ENCODE results near the gene POLR1B. TPM values are rescaled to one million over a fixed set of nuclear protein-coding genes. Genes with fewer than 3 reads are reported as not detected.
A peak's percentile ranks its signal among the peaks of the same experiment; 100 is the strongest.

Gene POLR1B
- total and polyA plus RNA-seq, 2 of the 13 experiments (the other 11 are each of a cell fraction or from before 2014, with no cell fraction given) = 18.3 to 46.0 TPM

- TF ChIP-seq DR1 (CRISPR knock-in tag; IDR thresholded peaks at IDR 0.05) (peak; percentile 35; the same call in 1 of the 2 replicates), RARA (CRISPR knock-in tag; IDR thresholded peaks at IDR 0.05) (no peak; the same call in none of the 2 replicates), ZNF746 (CRISPR knock-in tag; IDR thresholded peaks at IDR 0.05) (0 out of 2 replicates have a peak, but pooled peaks have one; percentile 50), SUZ12 (IDR thresholded peaks at IDR 0.05; ENCODE audit: low read depth, low read length) (no peak), KAT8 (CRISPR knock-in tag; IDR thresholded peaks at IDR 0.05) (peak; percentile 99), ZNF326 (CRISPR knock-in tag; IDR thresholded peaks at IDR 0.05; ENCODE audit: borderline replicate concordance) (no peak), MIER3 (CRISPR knock-in tag; IDR thresholded peaks at IDR 0.05; ENCODE audit: borderline replicate concordance) (peak; percentile 77; the same call in 1 of the 2 replicates), TRAFD1 (CRISPR knock-in tag; IDR thresholded peaks at IDR 0.05; ENCODE audit: borderline replicate concordance) (0 out of 2 replicates have a peak, but pooled peaks have one; percentile 12), ZNF10 (CRISPR knock-in tag; IDR thresholded peaks at IDR 0.05; ENCODE audit: borderline replicate concordance, low read depth) (no peak), ZBTB8A (CRISPR knock-in tag; IDR thresholded peaks at IDR 0.05; ENCODE audit: borderline replicate concordance, low read depth) (peak; percentile 16; the same call in 1 of the 2 replicates), CBFB (CRISPR knock-in tag; IDR thresholded peaks at IDR 0.05) (peak; percentile 81), ZNF629 (CRISPR knock-in tag; conservative IDR thresholded peaks at IDR 0.05) (no peak), KDM2A (CRISPR knock-in tag; IDR thresholded peaks at IDR 0.05; ENCODE audit: borderline replicate concordance, low read depth) (peak; percentile 93), ZSCAN22 (CRISPR knock-in tag; IDR thresholded peaks at IDR 0.05) (no peak), ETV6 (CRISPR knock-in tag; conservative IDR thresholded peaks at IDR 0.05) (peak; percentile 98), TRIM24 (CRISPR knock-in tag; IDR thresholded peaks at IDR 0.05) (no peak), ZNF160 (CRISPR knock-in tag; IDR thresholded peaks at IDR 0.05) (no peak), MIER2 (CRISPR knock-in tag; IDR thresholded peaks at IDR 0.05) (peak; percentile 22; the same call in 1 of the 2 replicates), TOPORS (CRISPR knock-in tag; IDR thresholded peaks at IDR 0.05) (peak; percentile 86), ZBTB37 (CRISPR knock-in tag; IDR thresholded peaks at IDR 0.05) (no peak), ELF1 (CRISPR knock-in tag; IDR thresholded peaks at IDR 0.05) (peak; percentile 100)
- TF ChIP-seq, protein P1, sequence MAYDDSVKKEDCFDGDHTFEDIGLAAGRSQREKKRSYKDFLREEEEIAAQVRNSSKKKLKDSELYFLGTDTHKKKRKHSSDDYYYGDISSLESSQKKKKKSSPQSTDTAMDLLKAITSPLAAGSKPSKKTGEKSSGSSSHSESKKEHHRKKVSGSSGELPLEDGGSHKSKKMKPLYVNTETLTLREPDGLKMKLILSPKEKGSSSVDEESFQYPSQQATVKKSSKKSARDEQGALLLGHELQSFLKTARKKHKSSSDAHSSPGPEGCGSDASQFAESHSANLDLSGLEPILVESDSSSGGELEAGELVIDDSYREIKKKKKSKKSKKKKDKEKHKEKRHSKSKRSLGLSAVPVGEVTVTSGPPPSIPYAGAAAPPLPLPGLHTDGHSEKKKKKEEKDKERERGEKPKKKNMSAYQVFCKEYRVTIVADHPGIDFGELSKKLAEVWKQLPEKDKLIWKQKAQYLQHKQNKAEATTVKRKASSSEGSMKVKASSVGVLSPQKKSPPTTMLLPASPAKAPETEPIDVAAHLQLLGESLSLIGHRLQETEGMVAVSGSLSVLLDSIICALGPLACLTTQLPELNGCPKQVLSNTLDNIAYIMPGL (CRISPR knock-in tag; IDR thresholded peaks at IDR 0.05; ENCODE audit: borderline replicate concordance in 1 of 2, low read depth in 1 of 2) = peak; percentile 80 to 97; a peak in 3 of 4 replicates
- TF ChIP-seq, protein P2, sequence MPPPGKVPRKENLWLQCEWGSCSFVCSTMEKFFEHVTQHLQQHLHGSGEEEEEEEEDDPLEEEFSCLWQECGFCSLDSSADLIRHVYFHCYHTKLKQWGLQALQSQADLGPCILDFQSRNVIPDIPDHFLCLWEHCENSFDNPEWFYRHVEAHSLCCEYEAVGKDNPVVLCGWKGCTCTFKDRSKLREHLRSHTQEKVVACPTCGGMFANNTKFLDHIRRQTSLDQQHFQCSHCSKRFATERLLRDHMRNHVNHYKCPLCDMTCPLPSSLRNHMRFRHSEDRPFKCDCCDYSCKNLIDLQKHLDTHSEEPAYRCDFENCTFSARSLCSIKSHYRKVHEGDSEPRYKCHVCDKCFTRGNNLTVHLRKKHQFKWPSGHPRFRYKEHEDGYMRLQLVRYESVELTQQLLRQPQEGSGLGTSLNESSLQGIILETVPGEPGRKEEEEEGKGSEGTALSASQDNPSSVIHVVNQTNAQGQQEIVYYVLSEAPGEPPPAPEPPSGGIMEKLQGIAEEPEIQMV (CRISPR knock-in tag; IDR thresholded peaks at IDR 0.05; ENCODE audit: low read depth) = peak; percentile 71
Observed at GRCh38 chr2:112584134-112584890, 42.0 kb downstream of the POLR1B start, which contains the start of gene CHCHD5 (continued).

Data from HepG2 (cell line).